Measurements from ENCODE around the gene DUSP22. TPM values are rescaled to one million over a fixed set of nuclear protein-coding genes. Genes with fewer than 3 reads are reported as not detected.
"Not testable (repeated sequence)": the region's sequence is repeated elsewhere in the genome, so short reads cannot be mapped to it uniquely, and the experiment has no call there.

Gene DUSP22
- total RNA-seq, 2 donors from 2014 or later, result 45.2 to 45.3 TPM

DNA sequence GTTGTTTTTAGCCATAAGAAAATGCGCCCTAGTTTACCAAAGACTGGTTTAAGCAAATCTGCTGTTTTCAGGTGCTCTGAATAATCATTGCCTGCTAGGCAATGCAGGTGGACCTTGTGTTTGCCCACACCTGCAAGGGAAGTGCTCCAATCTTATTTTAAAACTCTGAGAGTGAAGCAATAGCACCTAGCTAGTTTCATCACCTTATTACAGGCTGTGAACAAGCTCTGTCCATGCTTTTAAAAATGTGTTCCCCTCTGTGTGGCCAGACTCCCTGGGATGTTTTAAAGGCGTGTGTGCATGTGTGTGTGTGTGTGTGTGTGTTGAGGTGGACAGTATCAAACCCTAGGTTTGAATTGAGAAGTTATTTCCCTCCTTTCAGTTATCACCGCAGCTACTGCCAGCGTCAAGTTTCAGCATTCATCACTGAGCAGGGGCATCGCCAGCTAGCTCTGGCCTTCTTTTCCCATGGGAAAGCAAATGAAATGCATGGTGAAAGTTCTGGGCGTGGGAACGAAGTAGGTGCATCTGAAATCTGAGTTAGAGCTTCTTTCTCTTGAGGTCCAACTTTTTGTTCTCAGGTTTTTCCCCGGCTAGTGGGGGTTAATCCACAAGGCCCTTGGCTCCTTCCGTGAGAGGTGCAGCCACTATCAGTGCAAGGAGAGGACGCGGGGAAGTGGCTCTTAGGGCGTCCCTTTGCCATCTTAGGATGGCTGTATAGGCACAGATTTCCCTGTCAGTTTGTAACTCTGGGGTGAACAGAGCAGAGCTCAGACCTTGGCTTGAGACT is 30.8 kb downstream of the DUSP22 start:
- H3K4me3 Mint-ChIP-seq, result no peak overlapping the region
- ATAC-seq (no peak), DNase-seq (ENCODE audit: low spot score) (no peak)
- no peak overlapping the region for H3K27ac Mint-ChIP-seq
- peaks cover 1 to 14% of the 10 kb centered on the region in 2 donors for H3K4me1 Mint-ChIP-seq (ENCODE audit: low read depth in 2 of 2)
- no peaks in the 10 kb centered on the region for H3K9me3 Mint-ChIP-seq
- no peaks in the 10 kb centered on the region for H3K27me3 Mint-ChIP-seq
- H3K36me3 Mint-ChIP-seq, result no peaks in the 10 kb centered on the region

DNA sequence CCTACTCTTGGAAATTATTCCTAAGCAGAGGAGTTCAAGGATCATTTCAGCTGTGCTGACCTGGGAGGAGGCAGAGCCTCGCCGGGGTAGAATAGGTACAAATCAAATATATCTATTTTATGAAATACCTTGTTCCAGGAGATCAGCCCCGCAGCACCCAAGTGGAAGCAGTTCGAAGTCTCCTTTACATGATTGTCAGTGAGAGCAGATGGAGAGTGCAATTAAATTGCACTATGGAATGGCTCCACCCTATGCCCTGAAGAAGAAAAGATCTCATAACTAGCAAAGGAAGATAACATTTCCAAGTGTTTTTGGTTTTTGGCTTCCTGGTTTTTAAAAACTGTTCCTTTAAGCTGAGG is 31.4 kb downstream of the DUSP22 start:
- no peak for ATAC-seq
- H3K27ac Mint-ChIP-seq, result no peak overlapping the region
- no peaks in the 10 kb centered on the region for H3K9me3 Mint-ChIP-seq
- peaks cover 0 to 8% of the 10 kb centered on the region in 2 donors for H3K4me1 Mint-ChIP-seq (ENCODE audit: low read depth in 2 of 2)
- no peak for DNase-seq (ENCODE audit: low spot score)
- H3K4me3 Mint-ChIP-seq, result no peak overlapping the region
- no peaks in the 10 kb centered on the region for H3K27me3 Mint-ChIP-seq
- no peaks in the 10 kb centered on the region for H3K36me3 Mint-ChIP-seq

DNA sequence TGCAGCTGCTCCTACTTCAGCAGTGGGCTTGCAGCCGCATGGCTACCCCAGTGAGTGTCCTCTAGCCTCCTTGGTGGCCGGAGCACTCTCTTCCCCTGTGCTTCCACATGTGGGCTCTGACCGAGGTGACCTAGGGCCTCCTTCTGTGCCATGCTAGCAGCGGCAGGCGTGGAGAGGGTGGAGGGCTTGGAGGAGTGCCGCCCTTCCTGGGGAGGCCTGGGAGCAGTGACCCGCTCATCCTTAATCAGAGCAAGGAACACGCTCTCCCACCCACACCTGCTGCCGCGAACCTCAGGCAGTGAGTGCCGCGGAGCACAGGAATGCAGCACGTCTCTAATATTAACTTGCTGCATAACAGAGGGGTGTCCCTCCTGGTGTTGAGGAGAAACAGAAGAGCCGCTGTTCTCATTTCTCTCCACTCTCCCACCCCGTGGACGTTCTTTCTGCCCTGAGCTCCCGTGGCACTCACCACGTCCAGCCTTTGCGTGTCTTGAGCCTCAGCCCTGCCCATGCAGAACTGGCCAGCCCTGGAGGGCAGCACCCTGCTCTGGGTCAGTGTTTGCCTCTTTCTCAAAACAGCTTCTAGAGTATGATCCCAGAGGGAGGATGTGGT is 31.9 kb downstream of the DUSP22 start:
- no peaks in the 10 kb centered on the region for H3K27me3 Mint-ChIP-seq
- no peaks in the 10 kb centered on the region for H3K36me3 Mint-ChIP-seq
- H3K27ac Mint-ChIP-seq, result no peak overlapping the region
- no peak overlapping the region for H3K4me3 Mint-ChIP-seq
- ATAC-seq (peak; percentile 2 to 33), DNase-seq (ENCODE audit: low spot score) (peak; percentile 59)
- H3K9me3 Mint-ChIP-seq, result no peaks in the 10 kb centered on the region
- peaks cover 0 to 8% of the 10 kb centered on the region in 2 donors for H3K4me1 Mint-ChIP-seq (ENCODE audit: low read depth in 2 of 2)

DNA sequence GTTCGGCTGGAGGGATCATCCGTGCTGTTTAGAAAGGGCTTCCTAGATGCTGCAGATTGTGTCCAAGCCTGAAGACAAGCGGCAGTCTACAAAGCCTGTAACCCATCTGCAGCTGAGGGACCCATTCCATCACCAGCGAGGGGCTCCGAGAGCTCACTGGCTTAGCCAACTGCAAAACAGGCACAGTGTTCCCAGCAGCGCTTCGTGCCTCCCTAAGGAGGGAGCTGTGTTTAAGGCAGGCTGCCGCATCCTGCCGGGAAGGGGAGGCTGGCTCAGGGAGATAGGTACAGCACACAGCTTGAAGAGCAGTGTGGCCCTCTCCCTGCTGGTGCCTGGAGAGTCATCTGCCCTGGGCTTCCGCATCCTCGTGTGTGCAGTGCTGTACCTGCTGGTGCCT is 32.4 kb downstream of the DUSP22 start:
- Mint-ChIP-seq H3K27me3 (no peaks in the 10 kb centered on the region), H3K27ac (no peak overlapping the region), H3K36me3 (no peaks in the 10 kb centered on the region), H3K4me3 (no peak overlapping the region), H3K4me1 (ENCODE audit: low read depth in 2 of 2) (peaks cover 0 to 8% of the 10 kb centered on the region in 2 donors), H3K9me3 (no peaks in the 10 kb centered on the region)
- ATAC-seq (peak; percentile 1 to 16), DNase-seq (ENCODE audit: low spot score) (no peak)

DNA sequence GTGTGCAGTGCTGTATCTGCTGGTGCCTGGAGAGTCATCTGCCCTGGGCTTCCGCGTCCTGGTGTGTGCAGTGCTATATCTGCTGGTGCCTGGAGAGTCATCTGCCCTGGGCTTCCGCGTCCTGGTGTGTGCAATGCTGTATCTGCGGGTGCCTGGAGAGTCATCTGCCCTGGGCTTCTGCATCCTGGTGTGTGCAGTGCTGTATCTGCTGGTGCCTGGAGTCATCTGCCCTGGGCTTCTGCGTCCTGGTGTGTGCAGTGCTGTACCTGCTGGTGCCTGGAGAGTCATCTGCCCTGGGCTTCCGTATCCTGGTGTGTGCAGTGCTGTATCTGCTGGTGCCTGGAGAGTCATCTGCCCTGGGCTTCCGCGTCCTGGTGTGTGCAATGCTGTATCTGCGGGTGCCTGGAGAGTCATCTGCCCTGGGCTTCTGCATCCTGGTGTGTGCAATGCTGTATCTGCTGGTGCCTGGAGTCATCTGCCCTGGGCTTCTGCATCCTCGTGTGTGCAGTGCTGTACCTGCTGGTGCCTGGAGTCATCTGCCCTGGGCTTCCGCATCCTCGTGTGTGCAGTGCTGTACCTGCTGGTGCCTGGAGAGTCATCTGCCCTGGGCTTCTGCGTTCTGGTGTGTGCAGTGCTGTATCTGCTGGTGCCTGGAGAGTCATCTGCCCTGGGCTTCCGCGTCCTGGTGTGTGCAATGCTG is 33.0 kb downstream of the DUSP22 start:
- H3K9me3 Mint-ChIP-seq; H3K4me1 Mint-ChIP-seq (ENCODE audit: low read depth in 2 of 2); ATAC-seq; H3K27me3 Mint-ChIP-seq; H3K4me3 Mint-ChIP-seq; DNase-seq (ENCODE audit: low spot score); H3K27ac Mint-ChIP-seq; H3K36me3 Mint-ChIP-seq: not testable (repeated sequence)

DNA sequence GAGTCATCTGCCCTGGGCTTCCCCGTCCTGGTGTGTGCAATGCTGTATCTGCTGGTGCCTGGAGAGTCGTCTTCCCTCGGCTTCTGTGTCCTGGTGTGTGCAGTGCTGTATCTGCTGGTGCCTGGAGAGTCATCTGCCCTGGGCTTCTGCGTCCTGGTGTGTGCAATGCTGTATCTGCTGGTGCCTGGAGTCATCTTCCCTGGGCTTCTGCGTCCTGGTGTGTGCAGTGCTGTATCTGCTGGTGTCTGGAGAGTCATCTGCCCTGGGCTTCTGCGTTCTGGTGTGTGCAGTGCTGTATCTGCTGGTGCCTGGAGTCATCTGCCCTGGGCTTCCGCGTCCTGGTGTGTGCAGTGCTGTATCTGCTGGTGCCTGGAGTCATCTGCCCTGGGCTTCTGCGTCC is 33.8 kb downstream of the DUSP22 start:
- not testable (repeated sequence) for H3K4me3 Mint-ChIP-seq, H3K9me3 Mint-ChIP-seq

DNA sequence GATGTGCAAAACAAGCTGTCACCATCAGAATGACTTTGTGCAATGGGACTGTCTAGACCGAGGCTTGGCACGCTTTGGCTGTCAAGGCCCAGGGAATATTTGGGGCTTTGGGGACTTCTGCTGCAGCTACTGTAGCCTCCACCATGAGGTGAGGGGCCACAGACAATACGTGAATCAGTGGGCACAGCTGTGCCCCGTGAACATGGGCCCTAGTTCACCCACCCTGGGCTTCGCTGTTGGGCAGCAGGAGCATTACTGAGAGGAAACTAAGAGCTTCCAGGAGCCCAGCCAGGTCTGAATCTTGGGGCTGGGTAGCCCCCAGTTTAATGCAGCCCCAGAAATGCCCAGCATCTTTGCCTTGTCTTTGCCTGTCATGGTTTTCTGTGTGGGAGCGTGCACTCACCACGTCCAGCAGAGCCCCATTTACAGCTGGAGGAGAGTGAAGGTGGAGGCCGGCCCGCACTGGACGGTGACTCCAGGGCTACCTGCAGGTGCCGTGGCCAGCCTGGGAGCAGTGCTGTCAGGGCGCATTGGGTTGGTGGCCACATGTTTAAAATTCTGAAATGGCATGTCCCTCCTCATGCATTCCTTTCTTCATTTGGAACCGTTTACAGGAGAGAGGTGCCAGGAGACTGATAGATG is 34.7 kb downstream of the DUSP22 start:
- no peaks in the 10 kb centered on the region for H3K36me3 Mint-ChIP-seq
- H3K4me1 Mint-ChIP-seq (ENCODE audit: low read depth in 2 of 2), result peaks cover 0 to 8% of the 10 kb centered on the region in 2 donors
- DNase-seq (ENCODE audit: low spot score) (peak; percentile 52), ATAC-seq (no peak)
- no peak overlapping the region for H3K27ac Mint-ChIP-seq
- H3K9me3 Mint-ChIP-seq, result no peaks in the 10 kb centered on the region
- peak overlapping the region; percentile 12 for H3K4me3 Mint-ChIP-seq
- H3K27me3 Mint-ChIP-seq, result no peaks in the 10 kb centered on the region

More for the DNA sequence above, 33.8 kb downstream of the DUSP22 start:
- ATAC-seq; H3K27me3 Mint-ChIP-seq; H3K36me3 Mint-ChIP-seq; DNase-seq (ENCODE audit: low spot score); H3K27ac Mint-ChIP-seq; H3K4me1 Mint-ChIP-seq (ENCODE audit: low read depth in 2 of 2): not testable (repeated sequence)

DNA sequence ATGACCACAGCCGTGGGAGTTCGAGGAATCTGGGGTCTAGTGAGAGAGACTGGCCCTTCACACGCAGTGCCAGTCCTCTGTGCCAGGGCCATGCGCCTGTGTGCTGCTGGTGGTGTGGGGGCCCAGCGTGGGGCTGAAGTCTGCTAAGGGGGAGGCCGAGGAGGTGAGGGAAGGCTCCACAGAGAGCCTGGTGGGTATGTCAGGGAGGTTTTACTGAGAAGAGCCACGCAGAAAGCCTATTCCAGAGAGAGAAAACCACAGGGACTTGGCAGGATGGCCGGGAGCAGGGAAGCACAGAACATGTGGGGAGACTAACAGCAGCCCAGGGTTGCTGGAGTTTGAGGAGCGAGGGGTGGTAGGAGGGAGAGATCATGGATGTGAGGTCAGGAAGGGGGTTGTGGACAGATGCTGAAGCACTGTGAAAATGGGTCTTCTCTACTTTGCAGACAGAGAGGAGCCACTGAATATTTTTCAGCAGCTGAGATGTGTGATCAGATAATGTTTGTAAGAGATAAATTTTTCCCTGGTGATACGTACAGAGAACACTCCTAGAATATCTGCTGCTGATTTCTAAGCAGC is 35.3 kb downstream of the DUSP22 start:
- DNase-seq (ENCODE audit: low spot score), result peak; percentile 13
- no peak for ATAC-seq
- Mint-ChIP-seq H3K27me3 (no peaks in the 10 kb centered on the region), H3K36me3 (no peaks in the 10 kb centered on the region), H3K4me1 (ENCODE audit: low read depth in 2 of 2) (peaks cover 0 to 8% of the 10 kb centered on the region in 2 donors), H3K9me3 (no peaks in the 10 kb centered on the region), H3K27ac (no peak overlapping the region), H3K4me3 (peak overlapping the region; percentile 12)

DNA sequence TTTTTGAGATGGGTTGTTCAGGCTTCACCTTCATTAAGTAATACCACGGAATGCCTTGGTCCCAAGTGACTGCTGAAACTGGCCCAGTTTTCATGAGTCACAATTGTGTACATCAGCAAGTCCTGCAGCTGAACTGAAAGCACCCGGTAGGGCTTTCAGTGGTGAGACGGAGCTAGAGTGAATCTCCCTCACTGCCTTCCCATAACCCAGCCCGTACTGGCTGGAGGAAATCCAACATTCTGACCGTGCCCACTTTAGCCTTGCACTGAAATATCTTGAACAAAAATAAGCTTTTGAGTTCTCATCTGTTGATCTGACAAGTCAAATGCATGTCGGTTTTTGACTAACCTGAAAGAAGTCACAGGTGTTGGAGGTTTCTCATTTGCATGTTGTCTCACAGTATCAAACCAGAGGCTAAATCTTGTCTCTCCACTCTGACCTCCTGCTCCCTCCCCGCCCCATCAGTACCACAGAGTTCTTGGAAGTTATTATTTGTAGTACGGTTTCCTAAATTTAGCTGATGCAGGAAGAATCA is 35.9 kb downstream of the DUSP22 start:
- DNase-seq (ENCODE audit: low spot score), result peak; percentile 28
- H3K4me1 Mint-ChIP-seq (ENCODE audit: low read depth in 2 of 2), result peaks cover 0 to 8% of the 10 kb centered on the region in 2 donors
- H3K27ac Mint-ChIP-seq, result no peak overlapping the region
- H3K36me3 Mint-ChIP-seq, result no peaks in the 10 kb centered on the region
- ATAC-seq, result peak in 1 of 2 donors; percentile 47
- no peaks in the 10 kb centered on the region for H3K27me3 Mint-ChIP-seq
- H3K4me3 Mint-ChIP-seq, result peak overlapping the region; percentile 12
- H3K9me3 Mint-ChIP-seq, result no peaks in the 10 kb centered on the region

DNA sequence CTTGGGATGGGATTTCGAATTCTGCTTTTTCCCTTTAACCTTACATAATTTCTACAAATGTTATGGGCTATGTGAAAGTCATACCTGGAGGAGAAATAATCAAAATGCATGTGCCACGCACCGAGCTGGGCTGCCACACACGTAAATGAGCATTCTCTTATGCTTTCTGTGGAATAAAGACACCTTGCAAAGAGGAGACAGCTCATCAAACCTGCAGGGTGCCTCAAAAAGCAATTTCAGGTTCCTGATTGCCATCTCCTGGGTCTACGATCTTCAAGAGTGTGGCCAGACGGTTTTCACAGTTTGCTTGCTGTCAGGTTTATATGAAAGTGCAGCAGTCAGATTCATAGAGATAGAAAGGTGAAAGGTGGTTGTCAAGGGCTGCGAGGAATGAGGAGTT is 36.6 kb downstream of the DUSP22 start:
- no peaks in the 10 kb centered on the region for H3K36me3 Mint-ChIP-seq
- H3K9me3 Mint-ChIP-seq, result no peaks in the 10 kb centered on the region
- DNase-seq (ENCODE audit: low spot score) (no peak), ATAC-seq (no peak)
- no peaks in the 10 kb centered on the region for H3K27me3 Mint-ChIP-seq
- H3K27ac Mint-ChIP-seq, result no peak overlapping the region
- no peak overlapping the region for H3K4me3 Mint-ChIP-seq
- peaks cover 0 to 8% of the 10 kb centered on the region in 2 donors for H3K4me1 Mint-ChIP-seq (ENCODE audit: low read depth in 2 of 2)

DNA sequence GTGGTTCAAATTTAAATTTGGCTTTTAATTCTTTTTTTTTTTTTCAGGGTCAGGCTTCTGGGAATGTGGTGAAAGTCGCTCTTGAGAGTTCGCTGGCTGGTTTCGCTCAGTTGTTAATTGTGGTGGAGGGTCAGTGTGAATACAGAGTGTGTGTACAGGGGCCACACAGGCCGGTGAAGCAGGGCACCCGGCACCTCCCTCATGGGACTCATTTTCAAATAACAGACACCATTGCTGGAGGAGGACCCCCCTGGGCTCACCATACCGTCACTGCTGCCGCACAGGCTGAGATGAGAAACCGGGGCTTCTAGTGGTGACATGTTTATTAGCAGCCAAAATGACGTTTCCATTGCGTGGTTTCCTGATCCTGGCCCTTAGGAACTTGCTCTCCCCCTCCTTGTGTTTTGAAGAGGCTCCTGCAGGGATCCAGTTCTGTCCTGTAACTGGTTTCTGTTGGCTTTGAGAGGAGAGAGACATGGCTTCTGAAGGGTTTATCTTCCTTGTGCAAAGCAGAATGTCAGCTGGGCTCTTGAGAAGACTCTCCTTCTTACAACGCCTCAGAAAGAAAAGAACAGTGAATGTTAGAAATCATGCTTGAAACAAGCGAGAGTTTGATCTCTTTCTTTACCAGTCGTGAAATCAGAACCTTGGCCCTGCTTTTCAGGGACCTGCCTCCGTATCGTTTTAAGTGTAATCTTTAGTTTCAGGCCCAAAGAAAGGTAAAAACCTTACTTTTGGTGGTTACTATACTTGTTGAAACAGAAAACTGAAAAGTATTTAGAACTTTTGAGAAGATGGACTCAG is 37.8 kb downstream of the DUSP22 start:
- no peaks in the 10 kb centered on the region for H3K27me3 Mint-ChIP-seq
- peaks cover 0 to 8% of the 10 kb centered on the region in 2 donors for H3K4me1 Mint-ChIP-seq (ENCODE audit: low read depth in 2 of 2)
- H3K27ac Mint-ChIP-seq, result no peak overlapping the region
- H3K9me3 Mint-ChIP-seq, result no peaks in the 10 kb centered on the region
- no peaks in the 10 kb centered on the region for H3K36me3 Mint-ChIP-seq
- peak; percentile 23 for DNase-seq (ENCODE audit: low spot score)
- H3K4me3 Mint-ChIP-seq, result no peak overlapping the region
- ATAC-seq, result no peak

DNA sequence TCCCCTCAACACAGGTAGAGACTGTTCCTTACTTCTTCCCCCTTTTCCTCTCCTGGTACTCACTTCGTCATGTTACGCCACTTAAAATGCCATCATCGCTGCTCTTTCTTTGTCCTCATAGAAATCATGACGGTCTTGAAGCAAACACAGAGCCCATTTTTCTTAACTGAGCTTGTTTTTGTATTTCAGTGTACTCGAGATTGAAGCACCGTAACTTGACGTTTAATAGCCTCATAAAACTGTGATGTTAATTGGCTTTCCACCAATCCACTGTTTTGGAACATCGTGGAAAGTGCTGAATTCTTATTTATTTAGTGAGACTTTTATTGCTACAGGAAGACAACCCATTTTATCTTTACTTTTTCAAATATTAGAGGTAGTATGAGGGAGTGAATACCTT is 38.7 kb downstream of the DUSP22 start:
- no peak overlapping the region for H3K4me3 Mint-ChIP-seq
- no peaks in the 10 kb centered on the region for H3K9me3 Mint-ChIP-seq
- ATAC-seq, result no peak
- no peak overlapping the region for H3K27ac Mint-ChIP-seq
- peaks cover 5 to 11% of the 10 kb centered on the region in 2 donors for H3K4me1 Mint-ChIP-seq (ENCODE audit: low read depth in 2 of 2)
- DNase-seq (ENCODE audit: low spot score), result no peak
- H3K27me3 Mint-ChIP-seq, result no peaks in the 10 kb centered on the region
- H3K36me3 Mint-ChIP-seq, result no peaks in the 10 kb centered on the region
